ENCODE results near the gene AFAP1.

Gene AFAP1

GRCh38 chr4:7778510-7779431 lies 160.9 kb downstream of the AFAP1 start:
- POLR2A ChIA-PET, result no interaction called here
- TF ChIP-seq ZNF580 (tag by site-specific recombination; IDR thresholded peaks at IDR 0.05), result no peak
- TF ChIP-seq ZNF221 (tag by site-specific recombination; IDR thresholded peaks at IDR 0.05; ENCODE audit: borderline replicate concordance), result no peak
- no peak for TF ChIP-seq SCRT2 (tag by site-specific recombination; IDR thresholded peaks at IDR 0.05)
- TF ChIP-seq ZNF404 (tag by site-specific recombination; IDR thresholded peaks at IDR 0.05), result no peak
- no peak for TF ChIP-seq ZNF37A (tag by site-specific recombination; IDR thresholded peaks at IDR 0.05)
- no peak overlapping the region for H3K4me3 ChIP-seq (ENCODE audit: low read depth, low read length)
- peaks cover 0 to 26% of the 10 kb centered on the region in 2 experiments; a peak in 1 of 3 replicates for H3K36me3 ChIP-seq (ENCODE audit: control insufficient read depth in 2 of 2, insufficient read depth in 1 of 2, low read length in 2 of 2)
- CTCF ChIA-PET, result interaction anchor here (0.8 to 1.0 kb wide), 2 partner anchors 18 kb away, joined by 3 to 5 read pairs; no protein-coding TSS in a partner anchor
- H3K9me3 ChIP-seq (ENCODE audit: control insufficient read depth, insufficient read depth, low read depth, low read length), result no peaks in the 10 kb centered on the region
- H3K27ac ChIP-seq (ENCODE audit: extremely low read depth, low read depth, low read length), result no peak overlapping the region
- no peaks in the 10 kb centered on the region for H3K4me1 ChIP-seq (ENCODE audit: control insufficient read depth, insufficient read depth, low read length)

GRCh38 chr4:7777871-7778509 lies 161.7 kb downstream of the AFAP1 start:
- peaks cover 0 to 28% of the 10 kb centered on the region in 2 experiments; a peak in 1 of 3 replicates for H3K36me3 ChIP-seq (ENCODE audit: control insufficient read depth in 2 of 2, insufficient read depth in 1 of 2, low read length in 2 of 2)
- CTCF ChIA-PET, result interaction anchor here (1.0 kb wide), 1 partner anchor 17 kb away, joined by 3 read pairs; no protein-coding TSS in a partner anchor

More at GRCh38 chr4:7777871-7778509, 161.7 kb downstream of the AFAP1 start:
- no peak for TF ChIP-seq REPIN1 (tag by site-specific recombination; IDR thresholded peaks at IDR 0.05; ENCODE audit: low read depth)
- TF ChIP-seq ZNF670 (tag by site-specific recombination; IDR thresholded peaks at IDR 0.05; ENCODE audit: low read depth), result no peak
- no peak for TF ChIP-seq ZNF501 (tag by site-specific recombination; IDR thresholded peaks at IDR 0.05)
- TF ChIP-seq KLF1 (tag by site-specific recombination; IDR thresholded peaks at IDR 0.05), result no peak
- TF ChIP-seq ZNF555 (tag by site-specific recombination; conservative IDR thresholded peaks at IDR 0.05), result no peak
- no peak for TF ChIP-seq ZNF747 (tag by site-specific recombination; IDR thresholded peaks at IDR 0.05)
- TF ChIP-seq ZNF24 (tag by site-specific recombination; IDR thresholded peaks at IDR 0.05), result no peak
- TF ChIP-seq ZBTB11 (tag by site-specific recombination; conservative IDR thresholded peaks at IDR 0.05; ENCODE audit: low read depth), result no peak
- no peak for TF ChIP-seq ZNF48 (tag by site-specific recombination; IDR thresholded peaks at IDR 0.05)
- TF ChIP-seq MZF1 (tag by site-specific recombination; IDR thresholded peaks at IDR 0.05; ENCODE audit: borderline replicate concordance), result no peak
- no peak for TF ChIP-seq CTCF (tag by site-specific recombination; IDR thresholded peaks at IDR 0.05)
- no peak for TF ChIP-seq ZNF394 (tag by site-specific recombination; IDR thresholded peaks at IDR 0.05; ENCODE audit: borderline replicate concordance)
- no peak for TF ChIP-seq ZNF121 (tag by site-specific recombination; IDR thresholded peaks at IDR 0.05)
- TF ChIP-seq ZBTB26 (tag by site-specific recombination; optimal IDR thresholded peaks at IDR 0.05), result no peak
- no peak for TF ChIP-seq BCL6B (tag by site-specific recombination; IDR thresholded peaks at IDR 0.05)
- Histone ChIP-seq H3K27ac (ENCODE audit: extremely low read depth, low read depth, low read length) (no peak overlapping the region), H3K9me3 (ENCODE audit: control insufficient read depth, insufficient read depth, low read depth, low read length) (no peaks in the 10 kb centered on the region), H3K4me3 (ENCODE audit: low read depth, low read length) (no peak overlapping the region), H3K4me1 (ENCODE audit: control insufficient read depth, insufficient read depth, low read length) (no peaks in the 10 kb centered on the region)
- POLR2A ChIA-PET, result no interaction called here
